Stimulated activated naive CD4-positive, alpha-beta T cell treated with Interleukin-2 at 50 U/mL for 16 hours (primary cell): ENCODE data around the gene CRTC3.
"Not testable (repeated sequence)": the region's sequence is repeated elsewhere in the genome, so short reads cannot be mapped to it uniquely, and the experiment has no call there.

Source experiments
- DNase-seq: peaks from one replicate; lab custom pipeline; 2025; lab: John Stamatoyannopoulos, UW

CRTC3 gene

DNA sequence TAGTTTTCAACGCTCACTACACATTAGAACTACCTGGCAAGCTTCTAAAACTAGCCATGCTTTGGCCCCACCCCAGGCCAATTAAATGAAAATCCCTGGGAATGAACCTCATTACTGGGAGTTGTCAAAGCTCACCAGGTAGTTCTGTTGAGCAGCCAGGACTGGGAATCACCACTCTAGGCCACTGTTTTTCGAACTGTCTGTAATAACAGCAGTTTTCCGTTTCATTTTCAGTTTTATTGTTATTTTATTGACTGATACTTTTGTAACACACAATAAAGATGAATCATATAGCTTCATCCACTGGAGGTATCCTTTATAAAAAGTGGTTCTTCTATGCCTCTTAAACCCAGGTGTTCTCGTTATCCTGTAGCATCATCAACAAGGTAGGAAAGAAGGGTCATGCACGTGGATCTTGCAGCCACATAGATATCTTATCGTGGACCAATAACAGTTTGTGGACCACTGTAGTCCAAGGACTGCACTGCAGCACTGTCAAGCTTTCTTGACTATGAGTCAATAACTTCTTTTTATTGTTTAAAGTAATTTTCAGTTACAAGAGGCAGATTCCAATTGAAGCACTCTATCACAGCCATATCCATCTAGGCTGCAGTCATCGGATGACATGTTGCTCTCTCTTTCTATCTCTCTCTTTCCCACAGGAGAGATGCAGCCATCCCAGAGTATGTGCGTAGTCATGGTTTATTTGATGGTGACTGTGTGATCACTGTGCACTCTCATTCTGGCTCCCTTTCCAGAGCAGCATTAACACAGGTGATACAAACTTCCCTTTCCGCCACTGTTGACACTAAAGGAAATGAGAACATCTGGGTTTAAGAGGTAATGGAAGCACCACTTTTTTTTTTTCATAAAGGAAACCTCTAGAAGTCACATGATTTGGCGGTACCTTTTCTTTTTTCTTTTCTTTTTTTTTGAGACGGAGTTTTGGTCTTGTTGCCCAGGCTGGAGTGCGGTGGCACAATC lies 148.4 kb downstream of the CRTC3 start:
- no peak for DNase-seq

DNA sequence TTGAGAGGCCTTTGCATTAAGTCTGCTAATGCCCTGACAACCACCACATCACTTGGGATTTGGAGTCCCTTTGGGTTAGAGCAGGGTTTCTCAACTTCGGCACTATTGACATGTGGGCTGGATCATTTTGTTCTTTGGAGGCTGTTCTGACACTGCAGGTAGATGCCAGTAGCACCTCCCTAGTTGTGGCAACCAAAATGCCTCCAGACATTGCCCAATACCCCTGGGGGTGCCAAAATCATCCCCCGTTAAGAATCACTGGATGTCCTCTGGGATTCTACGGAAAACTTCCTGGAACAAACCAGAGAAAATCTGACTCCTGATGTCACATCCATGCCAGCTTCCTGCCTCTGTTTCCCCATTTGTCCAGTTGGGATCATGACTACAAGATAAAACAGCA lies 150.2 kb downstream of the CRTC3 start:
- DNase-seq = no peak

DNA sequence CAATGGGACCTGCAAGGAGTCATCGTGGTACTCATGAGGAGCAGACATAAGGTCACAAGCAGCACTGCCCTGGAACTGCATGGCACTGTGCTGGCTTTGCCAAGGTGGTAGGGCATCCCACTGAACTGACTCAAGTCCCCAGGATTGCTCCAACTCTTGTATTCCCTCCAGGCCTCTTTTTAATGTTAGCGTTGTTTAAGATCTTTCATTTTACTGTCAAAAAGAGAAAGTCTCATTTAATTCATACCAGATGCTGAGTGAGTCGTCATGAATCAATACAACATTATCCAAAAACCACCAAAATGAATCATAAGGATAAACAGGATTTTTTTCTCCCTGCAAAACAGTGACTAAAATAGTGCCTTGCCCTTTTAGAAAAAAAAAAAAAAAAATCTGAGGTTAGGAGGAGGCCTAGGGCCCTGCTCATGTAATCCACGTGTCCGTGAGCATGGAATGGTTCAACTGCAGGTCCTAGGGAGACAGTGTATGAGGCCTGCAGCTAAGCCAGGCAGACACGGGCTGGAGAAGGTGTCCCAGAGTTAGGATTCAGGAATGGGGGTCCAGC lies 150.7 kb downstream of the CRTC3 start:
- no peak for DNase-seq

DNA sequence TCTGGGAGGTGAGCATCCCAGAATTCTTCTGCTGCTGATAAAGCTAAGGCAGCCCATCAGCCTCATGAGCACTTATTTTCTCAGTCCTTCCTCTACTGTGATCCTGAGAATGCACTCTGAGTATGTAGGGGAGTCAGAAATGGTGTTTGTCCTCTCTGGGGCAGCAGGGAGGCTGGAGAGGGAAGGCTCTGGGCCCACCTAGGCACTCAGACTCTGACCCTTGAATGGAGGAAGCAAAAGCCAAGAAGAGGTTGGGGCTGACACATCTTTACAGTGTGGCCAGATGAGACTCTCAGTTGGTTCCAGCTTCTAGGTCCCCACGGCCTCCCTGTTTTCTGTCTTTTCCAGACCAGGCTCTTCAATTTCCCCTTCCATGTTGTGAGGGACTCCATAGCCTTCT lies 151.3 kb downstream of the CRTC3 start:
- no peak for DNase-seq

DNA sequence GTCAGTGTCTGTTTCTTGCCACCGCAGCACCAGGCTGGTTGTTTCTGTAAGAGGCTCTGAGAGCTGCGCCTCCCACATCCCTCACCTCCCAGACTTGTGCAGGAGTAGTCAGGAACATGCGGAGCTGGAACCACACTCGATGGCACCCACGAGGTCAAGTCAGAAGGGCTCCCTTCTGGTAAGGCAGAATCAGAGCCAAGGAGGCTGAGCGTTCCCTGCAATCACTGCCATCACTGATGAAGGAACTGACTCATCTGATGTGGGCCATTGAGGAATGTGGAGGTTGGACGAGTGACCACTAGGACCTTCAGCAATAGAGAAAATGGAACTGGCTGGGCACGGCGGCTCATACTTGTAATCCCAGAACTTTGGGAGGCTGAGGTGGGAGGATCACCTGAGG lies 151.8 kb downstream of the CRTC3 start:
- no peak for DNase-seq

DNA sequence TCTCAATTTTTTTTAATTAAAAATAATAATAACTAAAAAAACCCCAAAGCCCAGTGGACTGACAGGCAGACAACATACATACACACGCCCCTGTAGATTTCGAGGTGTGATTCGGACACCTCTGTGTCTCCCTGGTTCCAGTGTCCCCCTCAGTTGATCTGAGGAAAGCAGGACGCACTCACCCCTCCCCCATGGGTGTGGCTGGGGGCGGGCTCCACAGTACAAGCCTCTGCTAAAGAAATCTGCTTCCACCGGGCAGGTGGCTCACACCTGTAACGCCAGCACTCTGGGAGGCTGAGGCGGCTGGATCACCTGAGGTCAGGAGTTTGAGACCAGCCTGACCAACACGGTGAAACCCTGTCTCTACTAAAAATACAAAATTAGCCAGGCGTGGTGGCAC lies 153.6 kb downstream of the CRTC3 start:
- no peak for DNase-seq

DNA sequence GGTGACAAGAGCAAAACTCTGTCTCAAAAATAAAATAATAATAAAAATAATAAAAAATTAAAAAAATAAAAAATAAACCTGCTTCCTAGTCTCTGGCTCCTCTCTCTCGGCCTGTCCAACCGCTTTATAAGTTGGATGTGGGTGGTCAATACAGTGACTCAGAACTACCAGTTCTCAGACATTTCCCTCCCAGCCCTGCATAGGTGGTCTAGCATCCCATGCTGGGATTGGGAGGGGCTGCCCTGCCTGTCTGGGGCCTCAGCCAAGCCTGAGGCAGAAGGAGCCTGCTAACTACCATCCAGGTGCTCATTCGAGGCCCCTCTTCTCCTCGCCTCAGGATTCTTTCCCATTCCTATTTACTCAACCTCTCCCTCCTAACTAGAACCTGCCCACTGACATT lies 154.2 kb downstream of the CRTC3 start:
- no peak for DNase-seq

DNA sequence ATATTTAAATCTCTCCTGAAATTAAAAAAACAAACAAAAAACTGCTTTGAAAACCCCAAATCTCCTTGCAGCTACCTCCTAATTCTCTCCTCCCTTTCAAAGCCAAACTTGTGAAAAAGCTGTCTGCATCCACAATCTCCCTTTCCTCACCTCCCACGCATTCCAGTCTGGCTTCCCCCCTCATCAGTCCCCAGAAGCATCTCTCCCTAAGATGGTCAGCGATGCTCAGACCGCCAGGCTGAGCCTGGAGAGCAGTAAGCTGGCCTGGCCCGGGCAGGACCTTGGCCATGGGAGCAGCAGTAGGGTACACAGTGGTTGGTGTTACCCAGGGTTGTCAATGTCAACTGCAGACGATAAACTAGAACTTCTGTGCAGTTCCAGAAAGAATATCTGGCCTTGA lies 154.6 kb downstream of the CRTC3 start:
- no peak for DNase-seq

DNA sequence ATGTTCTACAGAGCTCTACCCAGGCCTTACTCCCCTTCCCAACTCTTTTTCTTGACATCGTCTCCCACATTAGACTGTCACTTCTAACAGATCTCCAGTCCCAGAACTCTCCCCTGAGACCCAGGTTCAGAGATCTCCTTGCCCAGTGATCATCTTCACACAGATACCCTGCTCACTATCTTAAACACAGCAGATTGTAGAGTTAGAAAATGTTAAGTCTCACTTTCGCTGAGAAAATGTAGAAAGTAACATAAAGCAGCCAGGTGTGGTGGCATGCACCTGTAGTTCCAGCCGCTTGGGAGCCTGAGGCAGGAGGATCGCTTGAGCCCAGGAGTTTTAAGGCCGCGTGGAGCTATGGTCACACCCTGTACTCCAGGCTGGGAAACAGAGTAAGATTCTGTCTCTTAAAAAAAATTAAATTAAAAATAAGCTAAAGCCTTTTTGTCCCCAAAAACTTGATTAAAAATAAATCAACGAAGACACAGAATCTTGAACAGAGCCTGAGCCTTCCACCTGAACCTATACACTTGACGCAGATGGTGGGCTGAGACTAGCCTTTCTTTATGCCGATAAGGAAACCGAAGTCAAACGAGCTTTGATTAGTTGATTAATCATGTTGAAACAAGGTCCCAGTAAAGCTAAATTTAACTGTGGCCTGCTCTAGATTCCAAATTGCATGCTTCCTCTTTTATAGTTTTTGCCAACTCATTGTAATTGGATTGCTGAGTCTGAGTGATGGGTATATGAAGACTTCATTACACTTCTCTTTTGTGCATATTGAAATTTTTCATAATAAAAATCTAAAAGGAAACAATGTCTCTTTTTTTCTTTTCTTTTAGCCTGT lies 156.1 kb downstream of the CRTC3 start:
- no peak for DNase-seq

DNA sequence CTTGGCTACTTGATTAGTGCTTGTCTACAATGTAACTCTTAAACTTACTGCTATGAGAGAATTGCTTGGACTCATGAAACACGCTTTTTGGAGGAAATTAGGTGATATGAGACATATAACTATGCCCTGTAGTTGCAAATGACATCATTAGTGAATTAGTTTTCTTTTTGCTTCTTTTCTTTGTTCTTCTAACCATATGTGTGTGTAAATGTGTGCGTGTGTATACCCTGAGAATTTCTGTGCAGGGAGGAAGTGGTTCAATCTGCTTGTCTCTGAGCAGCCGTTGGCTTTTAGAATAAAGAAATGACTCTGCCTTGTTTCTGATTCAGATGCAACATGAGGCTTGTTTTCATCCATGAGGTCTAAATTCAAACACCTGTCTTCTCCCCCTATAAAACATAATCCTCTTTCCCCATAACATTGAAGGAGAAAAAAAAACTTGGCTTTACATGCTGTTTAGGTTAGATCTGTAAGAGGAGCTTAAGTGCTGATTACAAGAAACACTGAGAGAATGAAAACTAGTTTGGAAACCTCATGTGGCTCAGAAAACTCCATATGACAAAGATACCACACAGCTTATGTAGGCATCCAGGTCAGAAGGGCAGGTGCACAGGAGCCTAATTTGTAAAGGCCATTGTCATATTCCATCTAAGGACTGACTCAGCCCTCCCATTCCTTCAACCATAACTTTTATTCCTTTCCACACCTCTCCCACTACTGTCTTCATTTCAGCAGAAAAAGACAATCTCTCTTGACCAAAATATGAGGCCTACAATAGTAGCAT lies 156.9 kb downstream of the CRTC3 start:
- no peak for DNase-seq

DNA sequence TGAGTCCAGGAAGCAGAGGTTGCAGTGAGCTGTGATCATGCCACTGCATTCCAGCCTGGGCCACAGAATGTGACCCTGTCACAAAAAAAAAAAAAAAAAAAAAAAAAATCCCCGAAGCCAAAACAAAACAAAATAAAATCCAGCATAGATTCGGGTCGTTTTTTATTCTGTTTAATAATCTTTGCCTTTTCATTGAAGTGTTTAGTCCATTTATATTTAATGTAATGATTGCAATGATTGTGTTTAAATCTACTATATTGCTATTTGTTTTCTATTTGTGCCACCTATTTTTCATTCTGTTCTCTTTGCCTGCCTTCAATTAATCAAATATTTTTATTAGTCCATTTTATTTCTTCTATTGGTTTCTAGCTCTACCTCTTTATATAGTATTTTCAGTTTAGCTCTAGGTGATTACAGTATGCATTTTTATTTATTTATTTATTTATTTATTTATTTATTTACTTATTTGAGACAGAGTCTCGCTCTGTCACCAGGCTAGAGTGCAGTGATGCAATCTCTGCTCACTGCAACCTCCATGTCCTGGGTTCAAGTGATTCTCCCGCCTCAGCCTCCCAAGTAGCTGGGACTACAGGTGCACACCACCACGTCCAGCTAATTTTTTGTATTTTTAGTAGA lies 159.7 kb downstream of the CRTC3 start:
- not testable (repeated sequence) for DNase-seq

DNA sequence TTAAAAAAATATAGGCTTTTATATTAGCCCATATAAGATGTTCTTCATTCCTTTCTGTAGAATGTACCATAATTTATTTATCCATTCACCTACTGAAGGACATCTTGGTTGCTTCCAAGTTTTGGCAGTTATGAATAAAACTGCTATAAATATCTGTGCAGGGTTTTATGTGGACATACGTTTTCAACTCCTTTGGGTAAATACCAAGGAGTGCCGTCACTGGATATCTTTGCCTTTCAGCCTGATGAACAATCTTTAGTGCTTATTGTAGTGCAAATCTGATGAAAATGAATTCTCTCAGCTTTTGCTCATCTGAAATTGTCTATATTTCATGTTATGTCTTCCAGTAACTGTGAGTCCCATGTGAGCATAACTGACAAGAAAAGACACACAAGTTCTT lies 160.9 kb downstream of the CRTC3 start:
- no peak for DNase-seq

DNA sequence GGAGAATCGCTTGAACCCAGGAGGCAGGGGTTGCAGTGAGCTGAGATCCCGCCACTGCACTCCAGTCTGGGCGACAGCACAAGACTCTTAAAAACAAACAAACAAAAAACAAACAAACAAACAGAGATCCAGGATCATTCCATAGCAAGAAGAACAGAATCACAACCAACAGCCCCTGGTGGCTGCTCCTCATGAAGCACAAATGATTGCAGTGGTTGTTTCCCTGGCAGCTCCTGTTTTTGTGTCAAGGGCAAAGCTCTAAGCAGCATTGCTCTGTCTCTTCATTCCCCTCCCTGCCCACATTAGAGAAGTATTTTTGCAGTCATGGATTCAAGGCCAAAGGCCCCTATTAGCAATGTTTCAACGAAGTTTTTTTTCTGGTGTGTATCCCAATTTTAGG lies 161.6 kb downstream of the CRTC3 start:
- DNase-seq = no peak

DNA sequence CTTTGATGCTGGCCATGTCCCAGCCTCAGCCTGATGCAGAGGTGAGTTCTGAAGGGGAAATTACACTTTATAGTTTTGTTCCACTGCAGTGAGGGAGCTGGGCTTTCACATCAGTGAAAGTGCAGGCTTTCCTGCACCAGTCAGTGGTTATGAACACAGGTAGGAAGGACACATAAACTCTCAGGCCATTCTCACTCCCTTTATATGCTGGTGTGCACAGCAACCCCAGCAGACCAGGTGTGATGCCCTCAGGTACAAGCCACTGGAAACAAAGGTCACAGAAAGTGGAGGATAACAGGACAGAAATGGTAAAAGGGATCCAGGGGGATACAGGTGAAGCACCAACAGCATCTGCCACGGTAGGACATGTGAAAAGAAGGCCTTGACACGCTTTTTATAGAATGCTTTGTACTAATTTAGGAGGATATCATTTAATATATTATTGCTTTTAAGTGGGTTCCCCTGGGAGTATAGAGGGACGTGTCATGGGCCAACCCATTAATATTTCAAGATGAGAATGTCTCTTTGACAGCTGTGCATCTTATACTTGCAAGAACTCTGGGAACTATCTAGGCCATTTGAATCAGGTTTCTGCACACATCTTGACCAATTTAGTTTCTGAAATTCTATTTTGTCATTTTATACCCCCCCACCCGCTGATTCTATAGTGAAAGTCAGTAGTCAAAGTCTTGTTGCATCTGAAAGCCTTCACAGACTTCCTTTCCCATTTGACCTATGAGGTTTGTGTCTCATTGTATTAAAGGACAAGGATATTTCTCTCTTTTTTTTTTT lies 162.5 kb downstream of the CRTC3 start:
- DNase-seq = no peak
